OCI-M2 (cell line): ENCODE measurements around the gene CALD1.

ENCODE experiments used
- DNase-seq: peaks from one replicate; lab custom pipeline; 2025; ENCODE audit not compliant: unreplicated experiment; lab: John Stamatoyannopoulos, UW

CALD1 gene

GRCh38 chr7:134854816-134855215 is 75.4 kb downstream of the CALD1 start:
- no peak for DNase-seq

GRCh38 chr7:134855442-134855841 is 76.0 kb downstream of the CALD1 start:
- DNase-seq, result no peak

GRCh38 chr7:134856091-134856490 is 76.7 kb downstream of the CALD1 start:
- no peak for DNase-seq

GRCh38 chr7:134856691-134857090 is 77.3 kb downstream of the CALD1 start:
- DNase-seq, result no peak

- no peak for DNase-seq
These were observed 78.5 kb downstream of the CALD1 start for GRCh38 chr7:134857958-134858357.

GRCh38 chr7:134859783-134860182 is 80.3 kb downstream of the CALD1 start:
- no peak for DNase-seq

- no peak for DNase-seq
These were observed 85.8 kb downstream of the CALD1 start for GRCh38 chr7:134865001-134865845.

GRCh38 chr7:134866617-134867016 is 87.2 kb downstream of the CALD1 start:
- DNase-seq, result no peak

- no peak for DNase-seq
These were observed 90.7 kb downstream of the CALD1 start for GRCh38 chr7:134870156-134870555.

GRCh38 chr7:134870781-134871180 is 91.3 kb downstream of the CALD1 start:
- DNase-seq, result no peak

GRCh38 chr7:134873253-134873652 is 93.8 kb downstream of the CALD1 start:
- no peak for DNase-seq

GRCh38 chr7:134874407-134874806 is 95.0 kb downstream of the CALD1 start:
- DNase-seq, result no peak

- no peak for DNase-seq
These were observed 96.4 kb downstream of the CALD1 start for GRCh38 chr7:134875867-134876266.

GRCh38 chr7:134878746-134879357 is 99.4 kb downstream of the CALD1 start:
- DNase-seq, result no peak

GRCh38 chr7:134879815-134880475 is 100.5 kb downstream of the CALD1 start:
- DNase-seq, result no peak

- DNase-seq, result no peak
These were observed 103.0 kb downstream of the CALD1 start for GRCh38 chr7:134882481-134882880.

GRCh38 chr7:134885967-134886352 is 106.5 kb downstream of the CALD1 start:
- DNase-seq, result no peak

- DNase-seq, result no peak
These were observed 107.1 kb downstream of the CALD1 start for GRCh38 chr7:134886353-134887057.

GRCh38 chr7:134887523-134887922 is 108.1 kb downstream of the CALD1 start:
- no peak for DNase-seq

GRCh38 chr7:134888141-134888740 is 108.8 kb downstream of the CALD1 start:
- no peak for DNase-seq
